ENCODE data around the gene SGMS1. TPM values are rescaled to one million over a fixed set of nuclear protein-coding genes. Genes with fewer than 3 reads are reported as not detected.

Gene SGMS1
- total RNA-seq, 4 donors from 2014 or later = 139 to 198 (median 173) TPM

DNA sequence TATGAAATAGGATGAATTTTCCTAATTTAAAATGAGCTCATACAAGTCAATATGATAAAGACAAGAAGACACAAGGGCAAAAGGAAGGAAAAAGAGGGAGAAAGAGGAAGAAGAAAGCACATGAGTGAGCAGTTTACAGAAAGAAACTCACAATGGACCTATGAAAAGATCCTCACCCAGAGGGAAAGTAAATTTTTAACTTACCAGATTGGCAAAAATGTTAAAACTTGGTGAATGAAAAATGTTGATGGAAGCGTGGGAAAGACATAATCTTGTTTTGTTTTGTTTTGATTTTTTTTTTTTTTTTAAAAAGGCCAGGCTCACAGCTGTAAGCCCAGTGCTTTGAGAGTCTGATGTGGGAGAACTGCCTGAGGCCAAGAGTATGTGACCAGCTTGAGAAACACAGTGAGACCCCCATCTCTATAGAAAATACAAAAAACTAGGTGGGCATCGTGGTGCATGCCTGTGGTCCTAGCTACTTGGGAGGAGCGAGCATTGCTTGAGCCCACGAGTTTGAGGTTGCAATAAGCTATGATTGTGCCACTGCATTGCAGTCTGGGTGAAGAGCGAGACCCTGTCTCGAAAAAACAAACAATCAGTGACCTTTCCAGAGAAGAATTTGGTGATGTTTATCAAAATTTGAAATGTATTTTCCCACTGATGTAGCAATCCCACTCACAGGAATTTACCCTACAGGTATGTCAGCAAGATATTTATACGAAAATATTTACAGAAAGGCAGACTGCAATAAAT is 219.6 kb downstream of the SGMS1 start:
- no peak for DNase-seq (ENCODE audit: low spot score in 2 of 2)
- no peaks in the 10 kb centered on the region for H3K27me3 ChIP-seq
- H3K36me3 ChIP-seq = no peaks in the 10 kb centered on the region
- H3K9me3 ChIP-seq = no peaks in the 10 kb centered on the region
- no peak for TF ChIP-seq POLR2AphosphoS5 (IDR thresholded peaks at IDR 0.05)
- TF ChIP-seq, protein P1, sequence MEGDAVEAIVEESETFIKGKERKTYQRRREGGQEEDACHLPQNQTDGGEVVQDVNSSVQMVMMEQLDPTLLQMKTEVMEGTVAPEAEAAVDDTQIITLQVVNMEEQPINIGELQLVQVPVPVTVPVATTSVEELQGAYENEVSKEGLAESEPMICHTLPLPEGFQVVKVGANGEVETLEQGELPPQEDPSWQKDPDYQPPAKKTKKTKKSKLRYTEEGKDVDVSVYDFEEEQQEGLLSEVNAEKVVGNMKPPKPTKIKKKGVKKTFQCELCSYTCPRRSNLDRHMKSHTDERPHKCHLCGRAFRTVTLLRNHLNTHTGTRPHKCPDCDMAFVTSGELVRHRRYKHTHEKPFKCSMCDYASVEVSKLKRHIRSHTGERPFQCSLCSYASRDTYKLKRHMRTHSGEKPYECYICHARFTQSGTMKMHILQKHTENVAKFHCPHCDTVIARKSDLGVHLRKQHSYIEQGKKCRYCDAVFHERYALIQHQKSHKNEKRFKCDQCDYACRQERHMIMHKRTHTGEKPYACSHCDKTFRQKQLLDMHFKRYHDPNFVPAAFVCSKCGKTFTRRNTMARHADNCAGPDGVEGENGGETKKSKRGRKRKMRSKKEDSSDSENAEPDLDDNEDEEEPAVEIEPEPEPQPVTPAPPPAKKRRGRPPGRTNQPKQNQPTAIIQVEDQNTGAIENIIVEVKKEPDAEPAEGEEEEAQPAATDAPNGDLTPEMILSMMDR (IDR thresholded peaks at IDR 0.05) = no peak
- no peak for TF ChIP-seq POLR2A (IDR thresholded peaks at IDR 0.05)
- TF ChIP-seq EP300 (IDR thresholded peaks at IDR 0.05) = no peak
- WGBS = 84% methylated on average over 7 of the region's 7 CpGs
- no peaks in the 10 kb centered on the region for H3K4me1 ChIP-seq
- H3K27ac ChIP-seq = no peak overlapping the region
- no peak overlapping the region for H3K4me3 ChIP-seq

DNA sequence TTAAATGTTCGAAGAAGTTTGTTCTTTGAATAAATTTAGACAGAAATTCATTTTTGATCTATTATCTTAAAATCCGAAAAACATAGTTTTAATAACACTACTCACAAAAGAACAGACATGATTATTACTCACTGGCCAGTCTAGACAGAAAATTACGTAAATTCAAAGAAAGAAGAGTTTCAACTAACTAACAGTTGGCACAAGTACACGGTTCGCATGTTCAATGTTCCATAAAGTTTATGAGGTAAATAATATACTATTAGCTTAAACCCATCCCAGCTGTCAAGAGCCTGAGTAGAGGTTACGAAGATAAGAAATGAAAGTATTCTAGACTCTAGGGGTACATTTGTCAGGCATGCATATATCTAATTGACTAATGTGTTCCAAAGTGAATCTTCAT is 220.7 kb downstream of the SGMS1 start:
- WGBS = 86% methylated on average over 6 of the region's 6 CpGs
- H3K27ac ChIP-seq = no peak overlapping the region
- TF ChIP-seq, protein P1 (IDR thresholded peaks at IDR 0.05) = no peak
- TF ChIP-seq EP300 (IDR thresholded peaks at IDR 0.05) = no peak
- no peak for TF ChIP-seq POLR2AphosphoS5 (IDR thresholded peaks at IDR 0.05)
- no peak for TF ChIP-seq POLR2A (IDR thresholded peaks at IDR 0.05)

GRCh38 chr10:50402466-50402865 is 221.3 kb downstream of the SGMS1 start:
- H3K4me1 ChIP-seq = peaks cover 7% of the 10 kb centered on the region
- no peak overlapping the region for H3K4me3 ChIP-seq
- H3K27ac ChIP-seq = no peak overlapping the region
- no peaks in the 10 kb centered on the region for H3K36me3 ChIP-seq
- WGBS = 94% methylated on average over 1 of the region's 1 CpG
- H3K9me3 ChIP-seq = no peaks in the 10 kb centered on the region
- TF ChIP-seq EP300 (IDR thresholded peaks at IDR 0.05) (no peak), POLR2AphosphoS5 (IDR thresholded peaks at IDR 0.05) (no peak), POLR2A (IDR thresholded peaks at IDR 0.05) (no peak)
- TF ChIP-seq, protein P1 (IDR thresholded peaks at IDR 0.05) = no peak
- no peaks in the 10 kb centered on the region for H3K27me3 ChIP-seq
- DNase-seq (ENCODE audit: low spot score in 2 of 2) = no peak

More for the DNA sequence above, 220.7 kb downstream of the SGMS1 start:
- Histone ChIP-seq H3K4me1 (peaks cover under 1% of the 10 kb centered on the region), H3K36me3 (no peaks in the 10 kb centered on the region), H3K27me3 (no peaks in the 10 kb centered on the region), H3K9me3 (no peaks in the 10 kb centered on the region), H3K4me3 (no peak overlapping the region)
- no peak for DNase-seq (ENCODE audit: low spot score in 2 of 2)

DNA sequence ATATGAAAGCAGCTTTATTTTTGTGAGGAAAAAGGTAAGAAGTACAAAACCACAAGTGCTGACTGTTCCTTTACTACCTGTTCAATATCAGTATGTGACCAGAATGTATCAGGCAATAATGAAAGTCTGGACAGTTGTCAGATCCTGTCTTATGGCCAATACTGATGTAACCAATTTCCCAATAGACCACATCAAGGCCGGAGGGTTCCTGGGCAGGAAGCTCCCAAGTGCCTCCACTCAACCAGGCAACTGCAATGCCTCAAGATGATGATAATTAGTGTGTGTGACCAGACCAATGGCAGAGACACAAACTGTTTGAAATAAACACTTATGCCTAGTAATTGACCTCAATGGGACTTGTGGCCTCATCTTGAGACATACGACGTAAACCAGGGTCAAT is 223.1 kb downstream of the SGMS1 start:
- Histone ChIP-seq H3K27me3 (no peaks in the 10 kb centered on the region), H3K4me1 (peaks cover 21% of the 10 kb centered on the region), H3K27ac (no peak overlapping the region), H3K4me3 (no peak overlapping the region), H3K36me3 (no peaks in the 10 kb centered on the region), H3K9me3 (no peaks in the 10 kb centered on the region)
- 81% methylated on average over 3 of the region's 3 CpGs for WGBS
- DNase-seq (ENCODE audit: low spot score in 2 of 2) = no peak
- no peak for TF ChIP-seq EP300 (IDR thresholded peaks at IDR 0.05)
- TF ChIP-seq, protein P1 (IDR thresholded peaks at IDR 0.05) = no peak
- no peak for TF ChIP-seq POLR2A (IDR thresholded peaks at IDR 0.05)
- TF ChIP-seq POLR2AphosphoS5 (IDR thresholded peaks at IDR 0.05) = no peak

DNA sequence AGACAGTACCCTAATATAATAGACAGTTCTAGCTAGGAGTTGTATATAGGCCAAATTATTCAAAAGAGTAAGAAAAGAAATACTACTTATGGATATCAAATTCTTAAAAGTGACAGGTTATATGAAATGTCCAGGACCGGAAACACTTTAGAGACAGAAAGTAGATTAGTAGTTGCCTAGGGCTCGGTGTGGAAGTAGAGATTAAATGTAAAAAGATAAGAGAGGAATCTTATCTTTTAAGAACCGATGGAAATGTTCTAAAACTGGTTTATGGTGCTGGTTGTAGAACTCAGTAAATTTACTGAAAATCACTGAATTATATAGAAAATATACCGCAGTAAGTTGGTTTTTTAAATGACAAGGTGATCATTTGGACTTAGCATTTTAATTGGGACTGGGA is 224.9 kb downstream of the SGMS1 start:
- H3K36me3 ChIP-seq = no peaks in the 10 kb centered on the region
- H3K27me3 ChIP-seq = no peaks in the 10 kb centered on the region
- no peak for DNase-seq (ENCODE audit: low spot score in 2 of 2)
- no peak overlapping the region for H3K27ac ChIP-seq
- H3K4me3 ChIP-seq = no peak overlapping the region
- no peaks in the 10 kb centered on the region for H3K9me3 ChIP-seq
- 54% methylated on average over 4 of the region's 4 CpGs for WGBS
- TF ChIP-seq POLR2AphosphoS5 (IDR thresholded peaks at IDR 0.05) = no peak
- TF ChIP-seq POLR2A (IDR thresholded peaks at IDR 0.05) = no peak
- TF ChIP-seq EP300 (IDR thresholded peaks at IDR 0.05) = no peak
- TF ChIP-seq, protein P1 (IDR thresholded peaks at IDR 0.05) = no peak
- H3K4me1 ChIP-seq = peaks cover 40% of the 10 kb centered on the region
